Heart left ventricle (tissue), 16 donors: ENCODE data around the gene ASB6. TPM values are rescaled to one million over a fixed set of nuclear protein-coding genes. Genes with fewer than 3 reads are reported as not detected.

Experiments
- ATAC-seq, 4 donors: fragments of 200-7000 bp; cut with Tn5 transposase; one replicate each; pipeline ENCODE4 v1.9.1; 2020 to 2022; ENCODE audit warnings: moderate library complexity in 4 of 4, mild to moderate bottlenecking in 3 of 4, moderate number of reproducible peaks in 1 of 4
- DNase-seq, 5 donors: peaks; one replicate each; pipeline ENCODE4 v3.0.0-alpha.2; 2020
- H3K27ac ChIP-seq, 12 donors: fragments of 200-600 bp; sonication (generic) in 4 of 12; one replicate each; pipeline versions ENCODE4 v1.5.0 to v1.8.0; 2016 to 2022; ENCODE audit warnings: mild to moderate bottlenecking in 2 of 12
- H3K27me3 ChIP-seq, 9 donors: fragments of 200-600 bp; sonication (generic) in 2 of 9; one replicate each; pipeline versions ENCODE4 v1.5.1 to v1.8.0; 2016 to 2022; ENCODE audit warnings: mild to moderate bottlenecking in 3 of 9
- H3K36me3 ChIP-seq, 9 donors: fragments of 200-600 bp; sonication (generic) in 2 of 9; one replicate each; pipeline versions ENCODE4 v1.5.0 to v1.8.0; 2018 to 2022; ENCODE audit warnings: mild to moderate bottlenecking in 2 of 9
- H3K4me1 ChIP-seq, 12 donors: fragments of 200-600 bp; sonication (generic) in 4 of 12; one replicate each; pipeline versions ENCODE4 v1.5.0 to v1.8.0; 2016 to 2022; ENCODE audit warnings: mild to moderate bottlenecking in 3 of 12
- H3K4me3 ChIP-seq, 12 donors: fragments of 200-600 bp; sonication (generic) in 4 of 12; one replicate each; pipeline versions ENCODE4 v1.5.0 to v1.8.0; 2017 to 2022; ENCODE audit warnings: mild to moderate bottlenecking in 9 of 12, moderate library complexity in 4 of 12
- H3K9me3 ChIP-seq, 12 donors: fragments of 200-600 bp; sonication (generic) in 4 of 12; one replicate each; pipeline versions ENCODE4 v1.5.0 to v1.8.0; 2016 to 2022; ENCODE audit warnings: mild to moderate bottlenecking in 1 of 12
- POLR2A ChIP-seq, 2 donors: fragments of 450-650 bp; IDR thresholded peaks; one replicate each; pipeline ENCODE4 v1.6.1; 2017; ENCODE audit warnings: antibody characterized with exemption in 2 of 2, mild to moderate bottlenecking in 2 of 2, moderate library complexity in 2 of 2
- WGBS, 4 donors: extraction: QIAGEN DNeasy Blood & Tissue Kit in 2 of 4; methylation state at CpG; one replicate each; pipeline versions ENCODE4 v1.1.5 to v1.1.7; 2013 to 2018; 5-methylcytosine and 5-hydroxymethylcytosine counted together
- intact Hi-C, 10 donors: fragments of 100-400 bp; cut with DNase I; formaldehyde crosslinking; loops; one replicate each; pipeline versions ENCODE4 v1.11.1 to v1.14.2; 2022
- polyA plus RNA-seq, 2 donors: library from polyadenylated mRNA; stranded (reverse); fragments of 200-250 nt; gene quantifications; one replicate each; pipeline ENCODE4 v1.2.3, GENCODE V29; 2013
- total RNA-seq, 9 donors: library from RNA; depleted of rRNA in 2 of 9; stranded (reverse); fragments of >200 nt in 2 of 9; fragmentation: NEBNext Ultra II Directional in 3 of 9; extraction: Animal tissue kit (Norgen Biotek cat#: 25700) in 3 of 9; gene quantifications; one replicate each; pipeline versions ENCODE4 v1.1.0 to v1.2.4, GENCODE V29; 2016 to 2023
- TF ChIP-seq, protein P1 (sequence below), 12 donors: fragments of 200-600 bp; sonication (generic) in 4 of 12; IDR thresholded peaks; one replicate each; pipeline versions ENCODE4 v1.5.0 to v1.8.0; 2018 to 2022; ENCODE audit warnings: antibody characterized with exemption in 12 of 12, mild to moderate bottlenecking in 5 of 12
- donor health status: ischemic (EF 13 %, LVEDD 7.1; RV severe dilation, severe dysfunction).
- donor health status: healthy with polysubstance abuse.
- donor health status: DM: no; HTN: yes; CAD: no.
- donor health status: DM: no; HTN: no; CAD: no.
- donor health status: ischemic (EF 25% LVEDD 6.9; RV normal size, moderate dysfunction).
- donor health status: ischemic (EF 25% LVEDD 5.7; RV mildly dilated, moderate dysfunction).
- donor health status: healthy.
- donor health status: DM: yes; HTN: yes; CAD: no.
- donor health status: ischemic (EF 35%, LVEDD 5.7; RV mildly dilated, moderate dysfunction).
- donor health status: nonischemic (EF 11% LVEDD 7.7; RV severe dilation, severe dysfunction).
- donor health status: DM: yes; HTN: yes; CAD: no.
- donor health status: PGD.
- donor health status: ischemic (EF 29% LVEDD 5.4; RV normal size, mild dysfunction).
- donor health status: nonischemic (EF 23%, LVEDD 6.1; RV moderate dilation, normal function).

The ASB6 gene
- total and polyA plus RNA-seq, 11 donors, result 7.5 to 22.5 (median 10.3) TPM

DNA sequence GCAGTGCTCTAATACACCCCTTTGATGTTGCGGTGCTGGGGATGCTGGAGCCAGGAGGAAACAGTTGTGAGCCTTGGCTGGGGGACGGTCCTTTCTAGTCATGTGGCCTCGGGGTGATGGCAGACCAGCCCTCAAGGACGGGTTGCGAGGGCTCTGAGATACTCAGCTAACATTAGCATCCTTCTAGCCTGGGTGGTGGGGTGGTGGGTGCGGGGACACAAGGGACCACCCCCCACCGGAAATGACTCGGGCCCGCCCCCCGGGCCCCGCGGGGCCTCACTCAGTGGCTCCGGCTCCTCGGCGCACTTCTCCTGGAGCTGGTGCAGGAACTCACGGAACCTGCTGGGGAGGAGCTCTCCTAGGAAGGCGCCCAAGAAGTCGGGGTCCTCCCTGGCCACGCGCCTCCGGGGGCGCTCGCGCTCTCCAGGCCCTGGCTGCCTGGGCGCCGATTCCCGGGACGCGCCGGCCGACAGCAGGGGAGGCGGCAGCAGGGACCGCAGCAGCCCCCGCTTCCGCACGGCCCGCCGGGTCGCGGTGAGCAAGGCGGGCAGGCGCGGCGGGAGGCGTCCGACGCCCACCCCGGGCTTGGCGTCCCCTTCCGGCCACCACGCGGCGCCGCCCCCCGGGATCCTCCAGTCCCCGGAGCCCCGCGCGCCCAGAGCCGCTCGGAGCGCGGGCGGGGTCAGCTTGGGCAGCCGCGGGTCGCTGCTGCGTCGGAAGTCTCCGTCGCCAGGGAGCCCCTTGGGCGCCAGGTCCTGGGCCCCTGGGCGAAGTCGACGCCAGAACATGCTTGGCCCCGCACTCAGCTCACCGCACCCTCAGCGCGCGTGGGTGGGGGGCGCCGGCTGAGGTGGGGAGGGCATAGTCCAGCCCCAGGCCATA, 21.9 kb downstream of the ASB6 start:
- Histone ChIP-seq H3K4me1 (peaks cover 0 to 23% (median 8%) of the 10 kb centered on the region in 12 donors), H3K27ac (peak overlapping the region in 2 of 12 donors; percentile 2 to 14), H3K36me3 (no peaks in the 10 kb centered on the region), H3K27me3 (peaks cover 0 to 27% (median 2%) of the 10 kb centered on the region in 9 donors), H3K9me3 (no peaks in the 10 kb centered on the region), H3K4me3 (peak overlapping the region; percentile 34 to 62 (median 55))
- WGBS, 4 donors, result 1 to 4% (median 1%) methylated on average over 10 to 82 of the region's 82 CpGs
- ATAC-seq (peak in 3 of 4 donors; percentile 26 to 38 (median 36)), DNase-seq (peak in 1 of 5 donors; percentile 31)
- no peak for TF ChIP-seq POLR2A (IDR thresholded peaks at IDR 0.05)
- TF ChIP-seq, protein P1, sequence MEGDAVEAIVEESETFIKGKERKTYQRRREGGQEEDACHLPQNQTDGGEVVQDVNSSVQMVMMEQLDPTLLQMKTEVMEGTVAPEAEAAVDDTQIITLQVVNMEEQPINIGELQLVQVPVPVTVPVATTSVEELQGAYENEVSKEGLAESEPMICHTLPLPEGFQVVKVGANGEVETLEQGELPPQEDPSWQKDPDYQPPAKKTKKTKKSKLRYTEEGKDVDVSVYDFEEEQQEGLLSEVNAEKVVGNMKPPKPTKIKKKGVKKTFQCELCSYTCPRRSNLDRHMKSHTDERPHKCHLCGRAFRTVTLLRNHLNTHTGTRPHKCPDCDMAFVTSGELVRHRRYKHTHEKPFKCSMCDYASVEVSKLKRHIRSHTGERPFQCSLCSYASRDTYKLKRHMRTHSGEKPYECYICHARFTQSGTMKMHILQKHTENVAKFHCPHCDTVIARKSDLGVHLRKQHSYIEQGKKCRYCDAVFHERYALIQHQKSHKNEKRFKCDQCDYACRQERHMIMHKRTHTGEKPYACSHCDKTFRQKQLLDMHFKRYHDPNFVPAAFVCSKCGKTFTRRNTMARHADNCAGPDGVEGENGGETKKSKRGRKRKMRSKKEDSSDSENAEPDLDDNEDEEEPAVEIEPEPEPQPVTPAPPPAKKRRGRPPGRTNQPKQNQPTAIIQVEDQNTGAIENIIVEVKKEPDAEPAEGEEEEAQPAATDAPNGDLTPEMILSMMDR (IDR thresholded peaks at IDR 0.05), result peak in 3 of 12 donors; percentile 4 to 33 (median 23)
- intact Hi-C loops, result loop anchor here in 2 of 10 donors (5.0 to 10.0 kb wide), 2 partner anchors 445 to 488 kb away; partner anchors contain the start of gene IER5L (in 1 of the 2)

DNA sequence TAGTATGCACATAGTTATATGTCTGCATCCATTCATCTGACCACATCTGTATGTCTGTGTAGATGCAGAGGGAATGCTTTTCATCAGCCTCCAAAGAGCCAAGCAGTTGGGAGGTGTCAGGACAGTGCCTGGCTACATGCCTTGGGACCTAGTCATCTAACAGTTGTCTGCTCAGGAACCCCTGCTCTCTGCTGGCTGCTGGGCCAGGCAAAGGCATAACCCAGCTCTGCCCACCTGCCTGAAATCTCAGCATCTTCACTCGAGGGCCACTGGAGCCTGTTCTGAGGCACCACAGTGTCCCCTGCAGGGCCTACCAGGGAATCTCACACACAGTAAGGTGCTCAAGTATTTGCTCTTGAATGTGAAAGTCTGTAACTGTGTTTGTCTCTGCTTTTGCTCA, 24.8 kb downstream of the ASB6 start:
- WGBS, 4 donors, result 0 to 13% (median 6%) methylated on average over 1 of the region's 1 CpG
- no peak for TF ChIP-seq POLR2A (IDR thresholded peaks at IDR 0.05)
- TF ChIP-seq, protein P1 (IDR thresholded peaks at IDR 0.05), result peak in 6 of 12 donors; percentile 8 to 34 (median 20)
- H3K4me3 ChIP-seq, result no peak overlapping the region
- no peaks in the 10 kb centered on the region for H3K9me3 ChIP-seq
- no peak overlapping the region for H3K27ac ChIP-seq
- DNase-seq (peak in 1 of 5 donors; percentile 22), ATAC-seq (no peak)
- peaks cover 0 to 27% (median 2%) of the 10 kb centered on the region in 9 donors for H3K27me3 ChIP-seq
- intact Hi-C loops, result loop anchor here in 1 of 10 donors (10.0 kb wide), 1 partner anchor 442 kb away; the partner anchor contains the start of gene IER5L
- H3K4me1 ChIP-seq, result peaks cover 0 to 13% (median 6%) of the 10 kb centered on the region in 12 donors
- H3K36me3 ChIP-seq, result no peaks in the 10 kb centered on the region

DNA sequence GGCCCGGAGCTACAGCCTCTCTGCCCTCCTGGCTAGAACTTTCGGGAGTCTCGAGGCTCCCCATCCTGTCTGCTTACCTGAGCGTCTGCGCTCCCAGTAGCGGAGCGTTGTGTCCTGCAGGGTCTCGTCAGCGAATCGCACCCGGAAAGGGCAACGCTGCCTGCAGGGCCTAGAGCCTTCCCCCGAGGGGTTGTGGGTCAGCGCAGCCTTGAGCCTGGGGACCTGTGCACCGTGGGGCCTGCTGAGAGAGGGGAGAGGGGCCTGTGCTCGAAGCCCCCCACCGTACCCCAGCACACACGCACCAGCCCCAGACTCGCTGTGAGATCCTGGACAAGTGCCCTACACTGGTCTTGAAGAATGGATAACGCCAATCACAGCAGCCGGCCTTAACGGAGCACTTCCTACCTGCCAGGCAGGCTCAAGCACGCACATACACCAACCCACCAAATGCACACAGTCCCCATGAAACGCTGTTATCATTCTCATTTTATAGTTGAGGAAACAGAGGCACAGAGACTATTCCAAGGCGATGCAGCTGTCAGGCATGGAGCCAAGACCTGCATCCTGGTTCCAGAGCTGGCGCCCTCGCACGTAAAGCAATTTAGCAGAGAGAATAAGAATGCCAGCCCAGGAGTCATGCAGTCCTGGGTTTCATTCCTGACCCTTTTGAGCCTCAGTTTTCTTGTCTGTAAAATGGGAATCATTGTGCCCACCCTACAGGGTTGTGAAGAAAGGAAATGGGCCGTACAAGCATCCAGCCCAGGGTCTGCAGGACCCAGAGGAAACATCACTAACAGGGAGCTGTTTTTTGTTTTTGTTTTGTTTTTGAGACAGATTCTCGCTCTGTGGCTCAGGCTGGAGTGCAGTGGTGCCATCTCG, 26.3 kb downstream of the ASB6 start:
- DNase-seq, result peak in 1 of 5 donors; percentile 64
- Histone ChIP-seq H3K36me3 (no peaks in the 10 kb centered on the region), H3K4me1 (peaks cover 0 to 17% (median 12%) of the 10 kb centered on the region in 12 donors), H3K27ac (no peak overlapping the region), H3K9me3 (no peaks in the 10 kb centered on the region), H3K27me3 (peaks cover 0 to 18% (median 2%) of the 10 kb centered on the region in 9 donors), H3K4me3 (no peak overlapping the region)
- ATAC-seq, result no peak
- intact Hi-C loops, result loop anchor here in 1 of 10 donors (10.0 kb wide), 1 partner anchor 441 kb away; the partner anchor contains the start of gene IER5L
- 80 to 82% (median 82%) methylated on average over 31 of the region's 31 CpGs for WGBS, 4 donors
- TF ChIP-seq, protein P1 (IDR thresholded peaks at IDR 0.05), result no peak
- no peak for TF ChIP-seq POLR2A (IDR thresholded peaks at IDR 0.05)
